HCT116 (cell line): ENCODE measurements around the gene TKTL2. TPM values are rescaled to one million over a fixed set of nuclear protein-coding genes. Genes with fewer than 3 reads are reported as not detected.

Experiments used
- ATAC-seq: fragments of 200-7000 bp; cut with Tn5 transposase; 2 replicates; pipeline ENCODE4 v1.9.1; 2020; ENCODE audit warnings: mild to moderate bottlenecking, moderate library complexity
- BruUV-seq: library from RNA; stranded (reverse); fragments of 400-500 nt; replicated peaks from 2 replicates; lab custom pipeline; 2021; lab: Mats Ljungman, UMichigan
- CTCF ChIA-PET: fragments of 300-600 bp; sonication (Branson Sonifier 250); formaldehyde crosslinking; loops from one replicate; lab custom pipeline; 2021; ENCODE audit warnings: antibody characterized with exemption; lab: Charles Lee
- POLR2A ChIA-PET: fragments of 300-600, 350-600 bp; sonication (Branson Sonifier 250); formaldehyde crosslinking; loops from one replicate; lab custom pipeline; 2021; ENCODE audit warnings: antibody characterized with exemption; lab: Charles Lee
- RAD21 ChIA-PET, 2 experiments: fragments of 300-600 bp; sonication (Branson Sonifier 250); formaldehyde crosslinking; loops; one replicate each; lab custom pipeline; 2023; ENCODE audit warnings: low total read pairs in 2 of 2; ENCODE audit not compliant: uncharacterized antibody in 2 of 2, unreplicated experiment in 2 of 2, low non-redundant PET in 1 of 2; lab: Charles Lee
- DNase-seq: peaks from one replicate; pipeline ENCODE4 v3.0.0-alpha.2; 2010; ENCODE audit warnings: low read depth, low spot score
- H2AFZ ChIP-seq: fragments of 200-600 bp; shearing (Covaris generic), sonication (generic); 2 replicates; pipeline ENCODE4 v1.6.1; 2017; ENCODE audit warnings: low read depth, mixed run types, mixed read lengths, antibody characterized with exemption, low read length; ENCODE audit not compliant: poor library complexity, severe bottlenecking
- H3K27ac ChIP-seq: 2 replicates; pipeline ENCODE4 v1.5.1; 2012; ENCODE audit warnings: low read depth, low read length
- H3K27me3 ChIP-seq: fragments of 200-600 bp; sonication (generic); 2 replicates; pipeline ENCODE4 v1.6.1; 2016; ENCODE audit warnings: mixed run types, low read length, mixed read lengths; ENCODE audit not compliant: insufficient read depth
- H3K36me3 ChIP-seq, 2 experiments: fragments of 200-500 bp in 1 of 2; fragments of 200-600 bp in 1 of 2; sonication (Bioruptor generic) in 1 of 2; sonication (generic) in 1 of 2; 2 replicates each; pipeline versions ENCODE4 v1.5.1 to v1.6.1; 2014 to 2016; ENCODE audit warnings: low read length in 2 of 2, inconsistent platforms in 1 of 2, mixed read lengths in 1 of 2, mixed run types in 1 of 2; ENCODE audit not compliant: insufficient read depth in 2 of 2, control insufficient read depth in 1 of 2
- H3K4me1 ChIP-seq, 2 experiments: fragments of 200-600 bp in 1 of 2; sonication (generic) in 1 of 2; 2 replicates each; pipeline versions ENCODE4 v1.5.1 to v1.6.1; 2012 to 2017; ENCODE audit warnings: low read length in 2 of 2, inconsistent platforms in 1 of 2, mild to moderate bottlenecking in 1 of 2, mixed read lengths in 1 of 2, mixed run types in 1 of 2, moderate library complexity in 1 of 2; ENCODE audit not compliant: insufficient read depth in 2 of 2, control insufficient read depth in 1 of 2
- H3K4me2 ChIP-seq: fragments of 200-600 bp; sonication (generic); 2 replicates; pipeline ENCODE4 v1.6.1; 2017; ENCODE audit warnings: mixed run types, low read length, mixed read lengths
- H3K4me3 ChIP-seq, 2 experiments: fragments of 200-600 bp in 1 of 2; sonication (generic) in 1 of 2; replicated peaks in 1 of 2; 2 replicates each; pipeline ENCODE4 v1.5.1; 2011 to 2016; ENCODE audit warnings: low read length in 2 of 2, control low read depth in 1 of 2, low read depth in 1 of 2, mild to moderate bottlenecking in 1 of 2, mixed read lengths in 1 of 2, mixed run types in 1 of 2
- H3K79me2 ChIP-seq: fragments of 200-600 bp; sonication (generic); 2 replicates; pipeline ENCODE4 v1.6.1; 2017; ENCODE audit warnings: mild to moderate bottlenecking, mixed run types, low read length, moderate library complexity, mixed read lengths; ENCODE audit not compliant: insufficient read depth
- H3K9ac ChIP-seq: fragments of 200-600 bp; sonication (generic); 2 replicates; pipeline ENCODE4 v1.6.1; 2016; ENCODE audit warnings: low read length, mixed read lengths
- H3K9me2 ChIP-seq: fragments of 200-600 bp; sonication (generic), shearing (Covaris generic); 2 replicates; pipeline ENCODE4 v1.6.1; 2017; ENCODE audit warnings: mixed run types, mild to moderate bottlenecking, moderate library complexity; ENCODE audit not compliant: insufficient read depth
- H3K9me3 ChIP-seq, 2 experiments: fragments of 200-500 bp in 1 of 2; fragments of 200-600 bp in 1 of 2; sonication (Bioruptor generic) in 1 of 2; sonication (generic) in 1 of 2; 2 replicates each; pipeline ENCODE4 v1.6.1; 2014 to 2017; ENCODE audit warnings: low read length in 2 of 2, mixed read lengths in 2 of 2, inconsistent platforms in 1 of 2, low read depth in 1 of 2, mild to moderate bottlenecking in 1 of 2, mixed run types in 1 of 2, moderate library complexity in 1 of 2; ENCODE audit not compliant: control insufficient read depth in 1 of 2, insufficient read depth in 1 of 2
- H4K20me1 ChIP-seq: fragments of 200-600 bp; sonication (generic), shearing (Covaris generic); 2 replicates; pipeline ENCODE4 v1.6.1; 2017; ENCODE audit warnings: mixed run types, mild to moderate bottlenecking, moderate library complexity; ENCODE audit not compliant: insufficient read depth
- EGR1 ChIP-seq: IDR thresholded peaks from 2 replicates; pipeline ENCODE4 v1.6.1; 2012; ENCODE audit warnings: low read depth
- EZH2 ChIP-seq: fragments of 200-600 bp; sonication (generic); IDR thresholded peaks from 2 replicates; pipeline ENCODE4 v1.6.1; 2017; ENCODE audit warnings: antibody characterized with exemption, mixed run types
- JUND ChIP-seq: IDR thresholded peaks from 2 replicates; pipeline ENCODE4 v1.6.1; 2012
- POLR2A ChIP-seq: IDR thresholded peaks from 2 replicates; pipeline ENCODE4 v1.7.0; 2011; ENCODE audit warnings: borderline replicate concordance; ENCODE audit not compliant: insufficient read depth, insufficient read length; ENCODE audit errors: extremely low read depth
- RAD21 ChIP-seq: IDR thresholded peaks from 2 replicates; pipeline ENCODE4 v1.6.1; 2012; ENCODE audit warnings: low read depth, mild to moderate bottlenecking
- TCF7L2 ChIP-seq: IDR thresholded peaks from 2 replicates; pipeline ENCODE4 v1.7.0; 2011; ENCODE audit warnings: borderline replicate concordance, inconsistent platforms; ENCODE audit not compliant: insufficient read depth, insufficient read length; ENCODE audit errors: extremely low read depth
- YY1 ChIP-seq: IDR thresholded peaks from 2 replicates; pipeline ENCODE4 v1.6.1; 2011; ENCODE audit warnings: low read length, low read depth, moderate library complexity, mild to moderate bottlenecking; ENCODE audit not compliant: insufficient replicate concordance; ENCODE audit errors: extremely low read depth
- intact Hi-C: fragments of 100-400 bp; cut with micrococcal nuclease; formaldehyde crosslinking; loops from 2 replicates; pipeline ENCODE4 v1.10.0; 2022
- total RNA-seq: library from RNA; stranded (reverse); gene quantifications from one replicate; pipeline ENCODE4 v1.2.1, GENCODE V29; 2021; ENCODE audit not compliant: unreplicated experiment
- TF ChIP-seq, protein P1 (sequence below): IDR thresholded peaks from 2 replicates; pipeline ENCODE4 v1.6.1; 2011; ENCODE audit warnings: mild to moderate bottlenecking, low read length, moderate library complexity; ENCODE audit not compliant: insufficient replicate concordance; ENCODE audit errors: extremely low read depth
- TF ChIP-seq, protein P2 (sequence below): IDR thresholded peaks from 2 replicates; pipeline ENCODE4 v1.6.1; 2012; ENCODE audit warnings: low read depth

The TKTL2 gene
- total RNA-seq, 1 experiment from 2014 or later: not detected

DNA sequence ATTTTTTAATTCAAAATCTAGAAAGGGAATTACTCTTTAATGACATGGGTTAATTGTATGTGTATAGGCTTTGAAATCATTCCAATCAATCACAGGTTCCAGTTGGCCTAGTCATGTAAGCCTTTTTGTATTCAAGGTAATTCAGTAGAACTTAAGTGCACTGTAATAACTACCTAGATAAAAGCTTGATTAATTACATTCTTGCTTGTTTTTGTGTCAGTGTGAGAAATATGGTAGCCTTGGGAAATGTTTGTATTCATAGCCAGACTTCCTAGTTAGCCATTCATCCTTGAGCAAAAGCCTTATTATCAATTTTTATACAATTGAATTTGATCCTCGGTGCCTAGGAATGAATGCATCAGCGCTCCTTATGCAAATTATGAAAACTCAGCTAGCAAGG is 33.5 kb downstream of the TKTL2 start:
- TF ChIP-seq YY1 (no peak), RAD21 (no peak), TCF7L2 (no peak), POLR2A (no peak), JUND (no peak), EGR1 (no peak), EZH2 (no peak)
- TF ChIP-seq, protein P1, sequence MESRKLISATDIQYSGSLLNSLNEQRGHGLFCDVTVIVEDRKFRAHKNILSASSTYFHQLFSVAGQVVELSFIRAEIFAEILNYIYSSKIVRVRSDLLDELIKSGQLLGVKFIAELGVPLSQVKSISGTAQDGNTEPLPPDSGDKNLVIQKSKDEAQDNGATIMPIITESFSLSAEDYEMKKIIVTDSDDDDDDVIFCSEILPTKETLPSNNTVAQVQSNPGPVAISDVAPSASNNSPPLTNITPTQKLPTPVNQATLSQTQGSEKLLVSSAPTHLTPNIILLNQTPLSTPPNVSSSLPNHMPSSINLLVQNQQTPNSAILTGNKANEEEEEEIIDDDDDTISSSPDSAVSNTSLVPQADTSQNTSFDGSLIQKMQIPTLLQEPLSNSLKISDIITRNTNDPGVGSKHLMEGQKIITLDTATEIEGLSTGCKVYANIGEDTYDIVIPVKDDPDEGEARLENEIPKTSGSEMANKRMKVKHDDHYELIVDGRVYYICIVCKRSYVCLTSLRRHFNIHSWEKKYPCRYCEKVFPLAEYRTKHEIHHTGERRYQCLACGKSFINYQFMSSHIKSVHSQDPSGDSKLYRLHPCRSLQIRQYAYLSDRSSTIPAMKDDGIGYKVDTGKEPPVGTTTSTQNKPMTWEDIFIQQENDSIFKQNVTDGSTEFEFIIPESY: no peak
- TF ChIP-seq, protein P2, sequence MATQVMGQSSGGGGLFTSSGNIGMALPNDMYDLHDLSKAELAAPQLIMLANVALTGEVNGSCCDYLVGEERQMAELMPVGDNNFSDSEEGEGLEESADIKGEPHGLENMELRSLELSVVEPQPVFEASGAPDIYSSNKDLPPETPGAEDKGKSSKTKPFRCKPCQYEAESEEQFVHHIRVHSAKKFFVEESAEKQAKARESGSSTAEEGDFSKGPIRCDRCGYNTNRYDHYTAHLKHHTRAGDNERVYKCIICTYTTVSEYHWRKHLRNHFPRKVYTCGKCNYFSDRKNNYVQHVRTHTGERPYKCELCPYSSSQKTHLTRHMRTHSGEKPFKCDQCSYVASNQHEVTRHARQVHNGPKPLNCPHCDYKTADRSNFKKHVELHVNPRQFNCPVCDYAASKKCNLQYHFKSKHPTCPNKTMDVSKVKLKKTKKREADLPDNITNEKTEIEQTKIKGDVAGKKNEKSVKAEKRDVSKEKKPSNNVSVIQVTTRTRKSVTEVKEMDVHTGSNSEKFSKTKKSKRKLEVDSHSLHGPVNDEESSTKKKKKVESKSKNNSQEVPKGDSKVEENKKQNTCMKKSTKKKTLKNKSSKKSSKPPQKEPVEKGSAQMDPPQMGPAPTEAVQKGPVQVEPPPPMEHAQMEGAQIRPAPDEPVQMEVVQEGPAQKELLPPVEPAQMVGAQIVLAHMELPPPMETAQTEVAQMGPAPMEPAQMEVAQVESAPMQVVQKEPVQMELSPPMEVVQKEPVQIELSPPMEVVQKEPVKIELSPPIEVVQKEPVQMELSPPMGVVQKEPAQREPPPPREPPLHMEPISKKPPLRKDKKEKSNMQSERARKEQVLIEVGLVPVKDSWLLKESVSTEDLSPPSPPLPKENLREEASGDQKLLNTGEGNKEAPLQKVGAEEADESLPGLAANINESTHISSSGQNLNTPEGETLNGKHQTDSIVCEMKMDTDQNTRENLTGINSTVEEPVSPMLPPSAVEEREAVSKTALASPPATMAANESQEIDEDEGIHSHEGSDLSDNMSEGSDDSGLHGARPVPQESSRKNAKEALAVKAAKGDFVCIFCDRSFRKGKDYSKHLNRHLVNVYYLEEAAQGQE: no peak
- DNase-seq (no peak), ATAC-seq (no peak)
- Histone ChIP-seq H3K9me3 (no peaks in the 10 kb centered on the region), H4K20me1 (no peaks in the 10 kb centered on the region), H3K27me3 (no peaks in the 10 kb centered on the region), H3K27ac (no peak overlapping the region), H3K9me2 (no peaks in the 10 kb centered on the region), H3K4me1 (no peaks in the 10 kb centered on the region), H3K9ac (no peak overlapping the region), H3K4me3 (no peak overlapping the region), H3K79me2 (no peaks in the 10 kb centered on the region), H2AFZ (no peak overlapping the region), H3K4me2 (no peak overlapping the region), H3K36me3 (no peaks in the 10 kb centered on the region)
- ChIA-PET CTCF (no interaction called here), POLR2A (no interaction called here), RAD21 (no interaction called here)
- intact Hi-C loops: no loop called here
- BruUV-seq: no TSS peak

Other genes with a start within 250 kb of the TKTL2 start
- 0.39 TPM for gene NPY1R, start 141.2 kb downstream of the TKTL2 start, total RNA-seq
- not detected for gene NPY5R, start 129.9 kb downstream of the TKTL2 start, total RNA-seq
- 52.7 TPM for gene TMA16, start 20.9 kb upstream of the TKTL2 start, total RNA-seq